B cell (primary cell): ENCODE data around the gene HDAC11. TPM values are rescaled to one million over a fixed set of nuclear protein-coding genes. Genes with fewer than 3 reads are reported as not detected.

Source experiments
- ATAC-seq: fragments of 200-7000 bp; cut with Tn5 transposase; one replicate; pipeline ENCODE4 v1.10.0; 2021; ENCODE audit warnings: low read depth, mild to moderate bottlenecking, moderate number of reproducible peaks, moderate library complexity
- CTCF ChIA-PET: fragments of 350-600 bp; sonication (Branson Sonifier 250); formaldehyde crosslinking; loops from one replicate; lab custom pipeline; 2021; ENCODE audit warnings: antibody characterized with exemption, inconsistent platforms; lab: Charles Lee
- POLR2A ChIA-PET: fragments of 350-600 bp; sonication (Branson Sonifier 250); formaldehyde crosslinking; loops from one replicate; lab custom pipeline; 2021; ENCODE audit warnings: antibody characterized with exemption; lab: Charles Lee
- DNase-seq: peaks from one replicate; pipeline ENCODE4 v3.0.0; 2013
- H2AFZ ChIP-seq: 2 replicates; pipeline ENCODE4 v1.6.1; 2012; ENCODE audit warnings: mild to moderate bottlenecking, low read depth, low read length; ENCODE audit not compliant: insufficient read depth, poor library complexity, severe bottlenecking
- H3K27ac ChIP-seq, 2 donors: 1 replicate in 1 of 2; 2 replicates in 1 of 2; pipeline ENCODE4 v1.5.1; 2012 to 2013; ENCODE audit warnings: low read length in 2 of 2, mild to moderate bottlenecking in 2 of 2, moderate library complexity in 1 of 2
- H3K27me3 ChIP-seq, 4 experiments: fragments of 200-600 bp in 1 of 4; sonication (generic) in 1 of 4; replicated peaks in 1 of 4; 1 replicate in 2 of 4; 2 replicates in 2 of 4; pipeline versions ENCODE4 v1.6.1 to v1.7.0; 2013 to 2016; ENCODE audit warnings: low read length in 3 of 4, mild to moderate bottlenecking in 2 of 4, mixed read lengths in 1 of 4, moderate library complexity in 1 of 4; ENCODE audit not compliant: insufficient read depth in 4 of 4, control insufficient read depth in 3 of 4; ENCODE audit errors: control extremely low read depth in 1 of 4
- H3K36me3 ChIP-seq, 2 experiments: replicated peaks in 1 of 2; 1 replicate in 1 of 2; 2 replicates in 1 of 2; pipeline versions ENCODE4 v1.6.1 to v1.7.1; 2013; ENCODE audit warnings: low read length in 1 of 2; ENCODE audit not compliant: insufficient read depth in 2 of 2, control insufficient read depth in 1 of 2; ENCODE audit errors: control extremely low read depth in 1 of 2, extremely low read depth in 1 of 2
- H3K4me1 ChIP-seq, 2 donors: fragments of 200-600 bp in 1 of 2; sonication (generic) in 1 of 2; 1 replicate in 1 of 2; 2 replicates in 1 of 2; pipeline versions ENCODE4 v1.5.1 to v1.6.1; 2013 to 2017; ENCODE audit warnings: low read length in 2 of 2; ENCODE audit not compliant: control insufficient read depth in 2 of 2, insufficient read depth in 2 of 2
- H3K4me2 ChIP-seq: replicated peaks from 2 replicates; pipeline ENCODE3; 2012; ENCODE audit warnings: mild to moderate bottlenecking, low read depth, low read length; ENCODE audit not compliant: poor library complexity, severe bottlenecking
- H3K4me3 ChIP-seq, 5 experiments: fragments of 200-600 bp in 1 of 5; sonication (generic) in 1 of 5; 1 replicate in 3 of 5; 2 replicates in 2 of 5; pipeline versions ENCODE4 v1.5.1 to v1.7.0; 2011 to 2016; ENCODE audit warnings: low read length in 4 of 5, mild to moderate bottlenecking in 4 of 5, low read depth in 2 of 5, control low read depth in 1 of 5, moderate library complexity in 1 of 5; ENCODE audit not compliant: insufficient read depth in 1 of 5; ENCODE audit errors: control extremely low read depth in 1 of 5, extremely low read depth in 1 of 5
- H3K79me2 ChIP-seq: fragments of 200-600 bp; sonication (generic); one replicate; pipeline ENCODE4 v1.6.0; 2016; ENCODE audit warnings: low read length; ENCODE audit not compliant: control insufficient read depth, insufficient read depth
- H3K9ac ChIP-seq: fragments of 200-600 bp; sonication (generic); 2 replicates; pipeline ENCODE4 v1.6.1; 2017; ENCODE audit warnings: mild to moderate bottlenecking, low read length, moderate library complexity
- H3K9me3 ChIP-seq, 3 donors: one replicate each; pipeline versions ENCODE4 v1.6.1 to v1.7.1; 2013; ENCODE audit warnings: low read length in 2 of 3; ENCODE audit not compliant: control insufficient read depth in 2 of 3, insufficient read depth in 1 of 3; ENCODE audit errors: control extremely low read depth in 1 of 3
- H4K20me1 ChIP-seq: 2 replicates; pipeline ENCODE4 v1.6.0; 2012; ENCODE audit warnings: mild to moderate bottlenecking, low read length; ENCODE audit not compliant: insufficient read depth, control insufficient read depth, poor library complexity, severe bottlenecking
- H3K27ac Mint-ChIP-seq: one replicate; pipeline ENCODE4 v1.8.0; 2021; ENCODE audit warnings: mixed read lengths
- H3K27me3 Mint-ChIP-seq: one replicate; pipeline ENCODE4 v1.8.0; 2021; ENCODE audit warnings: mixed read lengths
- H3K4me1 Mint-ChIP-seq: one replicate; pipeline ENCODE4 v1.8.0; 2021; ENCODE audit warnings: mixed read lengths
- H3K4me3 Mint-ChIP-seq: one replicate; pipeline ENCODE4 v1.8.0; 2021; ENCODE audit warnings: mixed read lengths
- H3K9me3 Mint-ChIP-seq: one replicate; pipeline ENCODE4 v1.8.0; 2022; ENCODE audit warnings: mixed read lengths; ENCODE audit not compliant: insufficient read depth
- CTCF ChIP-seq: fragments of 200-600 bp; IDR thresholded peaks from one replicate; pipeline ENCODE4 v1.8.0; 2022; ENCODE audit warnings: antibody characterized with exemption, mild to moderate bottlenecking
- EZH2 ChIP-seq: IDR thresholded peaks from 2 replicates; pipeline ENCODE4 v1.6.1; 2012; ENCODE audit warnings: borderline replicate concordance, low read depth, mild to moderate bottlenecking, moderate library complexity, low read length; ENCODE audit not compliant: insufficient read depth, poor library complexity, severe bottlenecking
- WGBS: methylation state at CpG from one replicate; pipeline ENCODE4 v1.1.5; 2013; ENCODE audit warnings: missing lambda C conversion rate; ENCODE audit not compliant: insufficient coverage; 5-methylcytosine and 5-hydroxymethylcytosine counted together
- intact Hi-C: fragments of 100-400 bp; cut with micrococcal nuclease; formaldehyde crosslinking; loops from one replicate; pipeline ENCODE4 v1.10.0; 2022
- polyA plus RNA-seq: library from polyadenylated mRNA; depleted of rRNA; stranded (reverse); fragments of >200 nt; gene quantifications from 2 replicates; pipeline ENCODE4 v1.2.3, GENCODE V29; 2012
- total RNA-seq, 2 donors: library from RNA; stranded (reverse); fragments of 120-200 nt in 1 of 2; gene quantifications; 1 replicate in 1 of 2; 2 replicates in 1 of 2; pipeline versions ENCODE4 v1.2.3 to v1.2.4, GENCODE V29; 2013 to 2022

The HDAC11 gene
- total and polyA plus RNA-seq, 2 donors (not counting 1 experiment from before 2014, with no cell fraction given), result 0.76 to 5.5 TPM

DNA sequence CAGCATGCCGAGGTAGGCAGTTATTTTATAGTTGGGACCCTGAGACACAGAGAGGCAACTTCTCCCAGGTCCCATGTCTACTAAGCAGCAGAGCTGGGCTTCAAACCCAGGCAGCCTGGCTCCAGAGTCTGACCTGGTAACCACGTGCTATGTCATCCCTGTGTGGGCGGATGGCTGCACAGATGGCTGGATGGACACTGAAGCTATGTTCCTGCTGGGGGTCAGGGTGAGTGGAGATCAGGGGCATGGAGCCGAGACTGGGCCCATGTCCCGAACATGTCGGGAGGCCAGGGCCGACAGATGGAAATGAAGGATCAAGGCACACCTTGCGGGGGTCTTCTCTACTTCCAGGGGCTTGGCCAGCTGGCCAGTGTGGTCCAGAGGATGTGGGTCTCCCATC is 59.6 kb downstream of the HDAC11 start:
- CTCF ChIA-PET, result interaction anchor here (1.0 to 1.2 kb wide), 2 partner anchors 8 to 109 kb away, joined by 3 to 4 read pairs; no protein-coding TSS in a partner anchor

More for the DNA sequence above, 59.6 kb downstream of the HDAC11 start:
- ATAC-seq (no peak), DNase-seq (no peak)
- no peak overlapping the region for H3K4me2 ChIP-seq
- no peak overlapping the region for H3K9ac ChIP-seq
- Mint-ChIP-seq H3K27me3 (peaks cover 38% of the 10 kb centered on the region), H3K4me3 (no peak overlapping the region), H3K27ac (no peak overlapping the region), H3K4me1 (peaks cover 9% of the 10 kb centered on the region), H3K9me3 (peaks cover 2% of the 10 kb centered on the region)
- peaks cover 9 to 10% of the 10 kb centered on the region in 2 donors for H3K4me1 ChIP-seq
- peaks cover 0 to 28% (median 0%) of the 10 kb centered on the region in 4 experiments for H3K27me3 ChIP-seq
- no peak overlapping the region for H3K27ac ChIP-seq
- H3K36me3 ChIP-seq, result no peaks in the 10 kb centered on the region
- POLR2A ChIA-PET, result no interaction called here
- no peak overlapping the region for H3K4me3 ChIP-seq
- H4K20me1 ChIP-seq, result no peaks in the 10 kb centered on the region
- no peaks in the 10 kb centered on the region for H3K79me2 ChIP-seq
- WGBS, result 81% methylated on average over 8 of the region's 8 CpGs
- no peak overlapping the region for H2AFZ ChIP-seq
- H3K9me3 ChIP-seq, result peaks cover 0 to 34% (median 3%) of the 10 kb centered on the region in 3 donors
- intact Hi-C loops, result no loop called here
- TF ChIP-seq EZH2 (no peak), CTCF (no peak)
